ENCODE data around the gene DNAJC1.

DNA sequence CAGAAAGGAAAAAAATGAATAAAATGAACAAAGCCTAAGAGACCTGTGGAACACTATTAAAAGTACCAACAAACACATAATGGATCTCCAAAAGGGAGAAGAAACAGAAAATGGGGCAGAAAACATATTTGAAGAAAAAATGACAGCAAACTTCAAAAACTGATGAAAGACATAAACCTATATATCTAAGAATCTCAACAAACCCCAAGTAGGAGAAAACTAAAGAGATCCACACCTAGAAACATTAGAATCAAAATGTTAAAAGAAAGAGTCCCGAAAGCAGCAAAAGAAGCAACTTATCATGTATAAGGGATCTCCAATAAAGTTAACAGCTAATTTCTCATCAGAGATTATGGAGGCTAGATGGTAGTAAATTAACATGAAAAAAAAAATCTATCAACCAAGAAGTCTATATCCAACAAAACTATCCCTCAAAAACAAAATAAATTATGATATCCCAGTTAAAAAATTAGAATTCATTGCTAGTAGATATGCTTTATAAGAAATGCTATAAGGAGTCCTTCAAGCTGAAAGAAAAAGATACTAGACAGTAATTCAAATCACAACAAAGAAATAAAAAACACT is 68.0 kb downstream of the DNAJC1 start:
- TF ChIP-seq, protein P1, sequence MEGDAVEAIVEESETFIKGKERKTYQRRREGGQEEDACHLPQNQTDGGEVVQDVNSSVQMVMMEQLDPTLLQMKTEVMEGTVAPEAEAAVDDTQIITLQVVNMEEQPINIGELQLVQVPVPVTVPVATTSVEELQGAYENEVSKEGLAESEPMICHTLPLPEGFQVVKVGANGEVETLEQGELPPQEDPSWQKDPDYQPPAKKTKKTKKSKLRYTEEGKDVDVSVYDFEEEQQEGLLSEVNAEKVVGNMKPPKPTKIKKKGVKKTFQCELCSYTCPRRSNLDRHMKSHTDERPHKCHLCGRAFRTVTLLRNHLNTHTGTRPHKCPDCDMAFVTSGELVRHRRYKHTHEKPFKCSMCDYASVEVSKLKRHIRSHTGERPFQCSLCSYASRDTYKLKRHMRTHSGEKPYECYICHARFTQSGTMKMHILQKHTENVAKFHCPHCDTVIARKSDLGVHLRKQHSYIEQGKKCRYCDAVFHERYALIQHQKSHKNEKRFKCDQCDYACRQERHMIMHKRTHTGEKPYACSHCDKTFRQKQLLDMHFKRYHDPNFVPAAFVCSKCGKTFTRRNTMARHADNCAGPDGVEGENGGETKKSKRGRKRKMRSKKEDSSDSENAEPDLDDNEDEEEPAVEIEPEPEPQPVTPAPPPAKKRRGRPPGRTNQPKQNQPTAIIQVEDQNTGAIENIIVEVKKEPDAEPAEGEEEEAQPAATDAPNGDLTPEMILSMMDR (IDR thresholded peaks at IDR 0.05; ENCODE audit: poor library complexity, severe bottlenecking): no peak
- no peak for TF ChIP-seq TAF1 (IDR thresholded peaks at IDR 0.05; ENCODE audit: low read depth)
- TF ChIP-seq RAD21 (conservative IDR thresholded peaks at IDR 0.05): no peak
- TF ChIP-seq EZH2 (IDR thresholded peaks at IDR 0.05; ENCODE audit: borderline replicate concordance, insufficient read depth, low read length, poor library complexity, severe bottlenecking): no peak
- no peak for TF ChIP-seq POLR2AphosphoS5 (IDR thresholded peaks at IDR 0.05)
- no peak for TF ChIP-seq SMC3 (conservative IDR thresholded peaks at IDR 0.05; ENCODE audit: poor library complexity)
- TF ChIP-seq, protein P2, sequence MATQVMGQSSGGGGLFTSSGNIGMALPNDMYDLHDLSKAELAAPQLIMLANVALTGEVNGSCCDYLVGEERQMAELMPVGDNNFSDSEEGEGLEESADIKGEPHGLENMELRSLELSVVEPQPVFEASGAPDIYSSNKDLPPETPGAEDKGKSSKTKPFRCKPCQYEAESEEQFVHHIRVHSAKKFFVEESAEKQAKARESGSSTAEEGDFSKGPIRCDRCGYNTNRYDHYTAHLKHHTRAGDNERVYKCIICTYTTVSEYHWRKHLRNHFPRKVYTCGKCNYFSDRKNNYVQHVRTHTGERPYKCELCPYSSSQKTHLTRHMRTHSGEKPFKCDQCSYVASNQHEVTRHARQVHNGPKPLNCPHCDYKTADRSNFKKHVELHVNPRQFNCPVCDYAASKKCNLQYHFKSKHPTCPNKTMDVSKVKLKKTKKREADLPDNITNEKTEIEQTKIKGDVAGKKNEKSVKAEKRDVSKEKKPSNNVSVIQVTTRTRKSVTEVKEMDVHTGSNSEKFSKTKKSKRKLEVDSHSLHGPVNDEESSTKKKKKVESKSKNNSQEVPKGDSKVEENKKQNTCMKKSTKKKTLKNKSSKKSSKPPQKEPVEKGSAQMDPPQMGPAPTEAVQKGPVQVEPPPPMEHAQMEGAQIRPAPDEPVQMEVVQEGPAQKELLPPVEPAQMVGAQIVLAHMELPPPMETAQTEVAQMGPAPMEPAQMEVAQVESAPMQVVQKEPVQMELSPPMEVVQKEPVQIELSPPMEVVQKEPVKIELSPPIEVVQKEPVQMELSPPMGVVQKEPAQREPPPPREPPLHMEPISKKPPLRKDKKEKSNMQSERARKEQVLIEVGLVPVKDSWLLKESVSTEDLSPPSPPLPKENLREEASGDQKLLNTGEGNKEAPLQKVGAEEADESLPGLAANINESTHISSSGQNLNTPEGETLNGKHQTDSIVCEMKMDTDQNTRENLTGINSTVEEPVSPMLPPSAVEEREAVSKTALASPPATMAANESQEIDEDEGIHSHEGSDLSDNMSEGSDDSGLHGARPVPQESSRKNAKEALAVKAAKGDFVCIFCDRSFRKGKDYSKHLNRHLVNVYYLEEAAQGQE (IDR thresholded peaks at IDR 0.05; ENCODE audit: borderline replicate concordance): no peak
- TF ChIP-seq MXI1 (conservative IDR thresholded peaks at IDR 0.05; ENCODE audit: poor library complexity, severe bottlenecking): no peak
- TF ChIP-seq EP300 (conservative IDR thresholded peaks at IDR 0.05; ENCODE audit: poor library complexity, severe bottlenecking): no peak

Data from neural cell (in vitro differentiated cells).